Fibroblast of peridontal ligament (primary cell): Measurements from ENCODE around the gene CNNM1.

Experiments
- DNase-seq: peaks from one replicate; pipeline ENCODE4 v3.0.0-alpha.2; 2010; ENCODE audit errors: extremely low read depth

The CNNM1 gene

GRCh38 chr10:99337311-99337811 lies 8.2 kb downstream of the CNNM1 start:
- no peak for DNase-seq

- DNase-seq = no peak
Observed at GRCh38 chr10:99337901-99338300, 8.7 kb downstream of the CNNM1 start.

- no peak for DNase-seq
Observed at GRCh38 chr10:99339077-99339476, 9.9 kb downstream of the CNNM1 start.

- DNase-seq = no peak
Observed at GRCh38 chr10:99339563-99340047, 10.4 kb downstream of the CNNM1 start.

GRCh38 chr10:99340650-99341049 lies 11.5 kb downstream of the CNNM1 start:
- no peak for DNase-seq

- DNase-seq = no peak
Observed at GRCh38 chr10:99341248-99341647, 12.1 kb downstream of the CNNM1 start.

- peak; percentile 65 for DNase-seq
Observed at GRCh38 chr10:99341860-99342490, 12.8 kb downstream of the CNNM1 start.

- no peak for DNase-seq
Observed at GRCh38 chr10:99343262-99343661, 14.1 kb downstream of the CNNM1 start.

GRCh38 chr10:99344715-99345114 lies 15.6 kb downstream of the CNNM1 start:
- DNase-seq = no peak

- peak; percentile 53 for DNase-seq
Observed at GRCh38 chr10:99345350-99345749, 16.2 kb downstream of the CNNM1 start.

- DNase-seq = peak; percentile 56
Observed at GRCh38 chr10:99346247-99346646, 17.1 kb downstream of the CNNM1 start.

- no peak for DNase-seq
Observed at GRCh38 chr10:99347672-99348071, 18.5 kb downstream of the CNNM1 start.

GRCh38 chr10:99353182-99353581 lies 24.0 kb downstream of the CNNM1 start:
- no peak for DNase-seq

- no peak for DNase-seq
Observed at GRCh38 chr10:99357691-99358090, 28.5 kb downstream of the CNNM1 start.

- DNase-seq = no peak
Observed at GRCh38 chr10:99358101-99358500, 28.9 kb downstream of the CNNM1 start.

- DNase-seq = no peak
Observed at GRCh38 chr10:99360934-99361333, 31.8 kb downstream of the CNNM1 start.

GRCh38 chr10:99364125-99364524 lies 35.0 kb downstream of the CNNM1 start:
- peak; percentile 67 for DNase-seq

GRCh38 chr10:99365311-99365710 lies 36.2 kb downstream of the CNNM1 start:
- DNase-seq = no peak

GRCh38 chr10:99365736-99366135 lies 36.6 kb downstream of the CNNM1 start:
- DNase-seq = no peak

- DNase-seq = no peak
Observed at GRCh38 chr10:99366666-99367065, 37.5 kb downstream of the CNNM1 start.

- no peak for DNase-seq
Observed at GRCh38 chr10:99368646-99369045, 39.5 kb downstream of the CNNM1 start.

- peak; percentile 23 for DNase-seq
Observed at GRCh38 chr10:99369126-99369525, 40.0 kb downstream of the CNNM1 start.

- peak; percentile 41 for DNase-seq
Observed at GRCh38 chr10:99369551-99369950, 40.4 kb downstream of the CNNM1 start.

- DNase-seq = peak; percentile 31
Observed at GRCh38 chr10:99370993-99371392, 41.8 kb downstream of the CNNM1 start.
